GM12892 (cell line): Measurements from ENCODE around the gene NDUFA3.

Experiments
- POLR2A ChIP-seq: IDR thresholded peaks from 2 replicates; pipeline ENCODE4 v1.6.1; 2011; ENCODE audit warnings: low read depth, low read length, control low read depth
- POLR2AphosphoS5 ChIP-seq: IDR thresholded peaks from 2 replicates; pipeline ENCODE4 v1.6.1; 2011; ENCODE audit warnings: low read depth, low read length, control low read depth

DNA sequence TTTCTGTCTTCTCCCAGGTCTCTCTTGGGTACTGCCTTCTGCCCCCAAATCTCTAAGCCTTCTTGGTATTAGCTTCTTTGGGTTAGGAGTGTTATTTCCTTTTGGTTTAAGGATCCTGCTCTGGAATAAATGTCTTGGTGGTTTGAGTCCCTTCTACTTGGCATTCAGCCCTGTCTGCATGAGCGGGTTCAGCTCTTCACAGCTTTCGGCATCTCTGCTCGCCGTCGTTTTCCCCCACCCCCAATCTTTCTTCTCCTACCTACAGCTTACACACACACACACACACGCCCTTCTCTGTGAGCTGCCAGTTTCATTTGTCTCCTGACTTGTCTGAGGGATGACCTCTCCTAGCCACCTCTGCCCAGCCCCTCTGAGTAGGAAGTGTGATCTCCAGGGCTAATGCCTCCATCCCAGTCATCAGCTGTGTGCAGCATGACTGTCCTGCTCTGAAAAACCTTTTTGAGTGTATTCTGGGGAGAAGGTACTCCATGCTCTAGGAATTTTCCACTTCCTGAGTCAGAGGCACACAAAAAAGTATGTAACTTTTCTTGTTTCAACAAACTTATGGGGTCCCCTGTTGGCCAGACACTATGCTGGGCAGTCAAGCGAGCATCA lies 39.6 kb downstream of the NDUFA3 start:
- TF ChIP-seq POLR2AphosphoS5 = no peak
- TF ChIP-seq POLR2A = no peak
